CD4-positive, alpha-beta T cell (primary cell): ENCODE measurements around the gene MRAS. TPM values are rescaled to one million over a fixed set of nuclear protein-coding genes. Genes with fewer than 3 reads are reported as not detected.

Experiments used
- ATAC-seq: fragments of 200-7000 bp; cut with Tn5 transposase; one replicate; pipeline ENCODE4 v1.10.0; 2022; ENCODE audit warnings: mild to moderate bottlenecking; ENCODE audit not compliant: poor library complexity
- CTCF ChIA-PET: fragments of 350-600 bp; sonication (Branson Sonifier 250); formaldehyde crosslinking; loops from one replicate; lab custom pipeline; 2021; ENCODE audit warnings: antibody characterized with exemption, inconsistent platforms; lab: Charles Lee
- POLR2A ChIA-PET: fragments of 350-600 bp; sonication (Branson Sonifier 250); formaldehyde crosslinking; loops from one replicate; lab custom pipeline; 2021; ENCODE audit warnings: antibody characterized with exemption, inconsistent platforms; lab: Charles Lee
- DNase-seq, 14 experiments: peaks; one replicate each; pipeline ENCODE4 v3.0.0-alpha.2; 2013 to 2020; ENCODE audit warnings: mixed read lengths in 2 of 14
- H3K27ac ChIP-seq, 2 donors: one replicate each; pipeline versions ENCODE4 v1.5.1 to v1.7.0; 2013; ENCODE audit warnings: low read length in 2 of 2, low read depth in 1 of 2, mild to moderate bottlenecking in 1 of 2
- H3K27me3 ChIP-seq, 2 experiments: 1 replicate in 1 of 2; 2 replicates in 1 of 2; pipeline versions ENCODE4 v1.6.1 to v1.7.0; 2013; ENCODE audit warnings: low read length in 2 of 2, control low read depth in 1 of 2, mild to moderate bottlenecking in 1 of 2, moderate library complexity in 1 of 2; ENCODE audit not compliant: insufficient read depth in 2 of 2, control insufficient read depth in 1 of 2
- H3K36me3 ChIP-seq: one replicate; pipeline ENCODE4 v1.6.1; 2013; ENCODE audit warnings: low read length, control low read depth; ENCODE audit not compliant: insufficient read depth
- H3K4me1 ChIP-seq: one replicate; pipeline ENCODE4 v1.6.1; 2013; ENCODE audit warnings: low read length, control low read depth; ENCODE audit not compliant: insufficient read depth
- H3K4me3 ChIP-seq: one replicate; pipeline ENCODE4 v1.5.1; 2013; ENCODE audit warnings: mild to moderate bottlenecking, low read length, moderate library complexity
- H3K9me3 ChIP-seq, 2 experiments: 1 replicate in 1 of 2; 2 replicates in 1 of 2; pipeline versions ENCODE4 v1.6.1 to v1.7.0; 2013; ENCODE audit warnings: low read length in 2 of 2, mild to moderate bottlenecking in 2 of 2, control low read depth in 1 of 2, moderate library complexity in 1 of 2; ENCODE audit not compliant: control insufficient read depth in 1 of 2, insufficient read depth in 1 of 2
- H3K27ac Mint-ChIP-seq: one replicate; pipeline ENCODE4 v1.8.0; 2020; ENCODE audit warnings: mixed read lengths
- H3K27me3 Mint-ChIP-seq: one replicate; pipeline ENCODE4 v1.8.0; 2021; ENCODE audit warnings: mixed read lengths
- H3K36me3 Mint-ChIP-seq: one replicate; pipeline ENCODE4 v1.8.0; 2021; ENCODE audit warnings: low read depth, mixed read lengths
- H3K4me1 Mint-ChIP-seq: one replicate; pipeline ENCODE4 v1.8.0; 2021; ENCODE audit warnings: low read depth, mixed read lengths
- H3K4me3 Mint-ChIP-seq: one replicate; pipeline ENCODE4 v1.8.0; 2020; ENCODE audit warnings: mild to moderate bottlenecking, mixed read lengths
- H3K9me3 Mint-ChIP-seq: one replicate; pipeline ENCODE4 v1.8.0; 2020; ENCODE audit warnings: mixed read lengths
- intact Hi-C, 2 experiments: fragments of 100-400 bp; cut with DNase I in 1 of 2; cut with micrococcal nuclease in 1 of 2; formaldehyde crosslinking; loops; one replicate each; pipeline versions ENCODE4 v1.15.1 to v1.9.0; 2023 to 2025; cut with DNase I, micrococcal nuclease
- total RNA-seq, 174 experiments: library from RNA in 2 of 174; stranded (reverse) in 2 of 174; gene quantifications; one replicate each; pipeline ENCODE4 v1.2.3 and lab custom pipeline; 2021 to 2026
- TF ChIP-seq, protein P1 (sequence below): fragments of 200-600 bp; IDR thresholded peaks from one replicate; pipeline ENCODE4 v1.8.0; 2022; ENCODE audit warnings: antibody characterized with exemption, mild to moderate bottlenecking

MRAS gene
- total RNA-seq, 2 experiments from 2014 or later, result 0.45 to 0.47 TPM

DNA sequence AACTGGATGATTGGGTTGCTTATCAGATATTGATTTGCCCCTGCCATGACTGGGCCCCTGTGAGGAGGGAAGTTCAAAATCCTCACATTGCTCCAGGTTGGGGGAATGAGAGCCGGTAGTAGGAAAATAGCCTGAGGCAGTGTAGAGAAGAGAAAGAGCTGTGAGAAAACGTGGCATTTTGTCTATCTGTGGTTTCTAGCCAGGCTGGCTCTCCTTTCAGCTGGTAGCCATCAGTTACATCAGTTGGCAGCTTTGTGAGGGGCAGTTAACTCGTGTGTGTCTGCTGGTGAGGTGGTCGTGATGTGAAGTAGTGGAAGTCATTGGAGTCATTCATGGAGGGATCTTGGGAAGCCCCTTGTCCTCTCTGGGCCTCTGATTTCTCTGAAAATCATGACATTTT, 91.3 kb downstream of the MRAS start:
- H3K27ac ChIP-seq, result no peak overlapping the region
- H3K9me3 Mint-ChIP-seq, result no peaks in the 10 kb centered on the region
- H3K4me1 Mint-ChIP-seq, result peaks cover 7% of the 10 kb centered on the region
- intact Hi-C loops, result no loop called here
- peaks cover 0 to 3% of the 10 kb centered on the region in 2 experiments for H3K9me3 ChIP-seq
- no peak for ATAC-seq
- H3K27ac Mint-ChIP-seq, result no peak overlapping the region
- DNase-seq, result no peak
- no peak overlapping the region for H3K4me3 ChIP-seq
- no peaks in the 10 kb centered on the region for H3K36me3 ChIP-seq
- peaks cover 15 to 26% of the 10 kb centered on the region in 2 experiments for H3K27me3 ChIP-seq
- H3K36me3 Mint-ChIP-seq, result no peaks in the 10 kb centered on the region
- ChIA-PET CTCF (no interaction called here), POLR2A (no interaction called here)
- peaks cover 41% of the 10 kb centered on the region for H3K27me3 Mint-ChIP-seq
- peaks cover 10% of the 10 kb centered on the region for H3K4me1 ChIP-seq
- H3K4me3 Mint-ChIP-seq, result no peak overlapping the region
- TF ChIP-seq, protein P1, sequence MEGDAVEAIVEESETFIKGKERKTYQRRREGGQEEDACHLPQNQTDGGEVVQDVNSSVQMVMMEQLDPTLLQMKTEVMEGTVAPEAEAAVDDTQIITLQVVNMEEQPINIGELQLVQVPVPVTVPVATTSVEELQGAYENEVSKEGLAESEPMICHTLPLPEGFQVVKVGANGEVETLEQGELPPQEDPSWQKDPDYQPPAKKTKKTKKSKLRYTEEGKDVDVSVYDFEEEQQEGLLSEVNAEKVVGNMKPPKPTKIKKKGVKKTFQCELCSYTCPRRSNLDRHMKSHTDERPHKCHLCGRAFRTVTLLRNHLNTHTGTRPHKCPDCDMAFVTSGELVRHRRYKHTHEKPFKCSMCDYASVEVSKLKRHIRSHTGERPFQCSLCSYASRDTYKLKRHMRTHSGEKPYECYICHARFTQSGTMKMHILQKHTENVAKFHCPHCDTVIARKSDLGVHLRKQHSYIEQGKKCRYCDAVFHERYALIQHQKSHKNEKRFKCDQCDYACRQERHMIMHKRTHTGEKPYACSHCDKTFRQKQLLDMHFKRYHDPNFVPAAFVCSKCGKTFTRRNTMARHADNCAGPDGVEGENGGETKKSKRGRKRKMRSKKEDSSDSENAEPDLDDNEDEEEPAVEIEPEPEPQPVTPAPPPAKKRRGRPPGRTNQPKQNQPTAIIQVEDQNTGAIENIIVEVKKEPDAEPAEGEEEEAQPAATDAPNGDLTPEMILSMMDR, result no peak

DNA sequence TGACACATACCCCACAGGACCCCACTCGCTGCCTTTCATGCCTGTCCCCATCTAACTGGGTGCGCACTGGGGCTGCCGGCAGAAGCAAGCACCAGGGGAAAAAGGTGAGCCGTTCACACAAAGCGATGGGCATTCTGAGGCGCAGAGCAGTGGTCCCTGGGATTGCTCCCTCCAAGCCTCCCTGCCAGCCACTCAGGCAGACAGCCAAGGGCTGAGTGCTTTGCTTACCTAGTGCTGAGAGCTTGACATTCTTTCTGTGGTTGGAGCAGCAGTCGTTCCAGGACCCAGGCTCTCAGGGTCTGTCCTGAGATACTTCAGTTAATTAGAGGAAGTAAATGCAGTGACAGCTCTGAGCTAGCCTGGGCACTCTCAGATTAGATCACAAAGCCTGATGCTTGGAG, 91.7 kb downstream of the MRAS start:
- POLR2A ChIA-PET, result no interaction called here
- TF ChIP-seq, protein P1, result no peak
- CTCF ChIA-PET, result no interaction called here
- H3K4me3 Mint-ChIP-seq, result no peak overlapping the region
- Histone ChIP-seq H3K27ac (no peak overlapping the region), H3K36me3 (no peaks in the 10 kb centered on the region), H3K4me3 (no peak overlapping the region), H3K4me1 (peaks cover 5% of the 10 kb centered on the region), H3K27me3 (peaks cover 12 to 22% of the 10 kb centered on the region in 2 experiments), H3K9me3 (no peaks in the 10 kb centered on the region)
- no peaks in the 10 kb centered on the region for H3K9me3 Mint-ChIP-seq
- DNase-seq (no peak), ATAC-seq (no peak)
- intact Hi-C loops, result no loop called here
- H3K36me3 Mint-ChIP-seq, result no peaks in the 10 kb centered on the region
- peaks cover 41% of the 10 kb centered on the region for H3K27me3 Mint-ChIP-seq
- peaks cover 7% of the 10 kb centered on the region for H3K4me1 Mint-ChIP-seq
- H3K27ac Mint-ChIP-seq, result no peak overlapping the region

DNA sequence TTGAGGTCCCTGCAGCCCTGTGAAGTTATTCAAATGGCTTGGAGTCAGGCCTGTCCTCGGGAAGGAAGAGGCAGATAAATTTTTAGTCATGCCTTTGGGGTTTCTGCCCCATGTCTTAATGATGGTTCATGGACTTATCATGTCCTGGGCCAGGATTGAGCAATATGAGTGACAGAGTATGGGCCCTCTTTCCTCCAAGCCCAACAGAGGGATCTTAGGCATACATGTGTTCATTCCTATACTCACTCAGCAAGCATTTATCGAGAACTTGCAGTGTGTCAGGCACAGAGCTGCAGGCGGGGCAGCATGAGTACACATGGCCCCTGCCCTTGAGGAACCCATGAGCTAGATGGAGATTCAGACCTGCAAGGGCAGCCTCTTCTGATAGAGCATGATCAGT, 92.2 kb downstream of the MRAS start:
- H3K36me3 Mint-ChIP-seq, result no peaks in the 10 kb centered on the region

More for the DNA sequence above, 92.2 kb downstream of the MRAS start:
- DNase-seq, result no peak
- Mint-ChIP-seq H3K9me3 (no peaks in the 10 kb centered on the region), H3K27ac (no peak overlapping the region), H3K4me3 (no peak overlapping the region), H3K27me3 (peaks cover 41% of the 10 kb centered on the region), H3K4me1 (peaks cover 7% of the 10 kb centered on the region)
- ATAC-seq, result no peak
- ChIA-PET POLR2A (interaction anchor here (0.6 kb wide), 1 partner anchor 55 kb away, joined by 3 read pairs; no protein-coding TSS in a partner anchor), CTCF (no interaction called here)
- no peaks in the 10 kb centered on the region for H3K9me3 ChIP-seq
- H3K36me3 ChIP-seq, result no peaks in the 10 kb centered on the region
- H3K4me3 ChIP-seq, result no peak overlapping the region
- H3K4me1 ChIP-seq, result peaks cover under 1% of the 10 kb centered on the region
- peaks cover 8 to 18% of the 10 kb centered on the region in 2 experiments for H3K27me3 ChIP-seq
- no peak overlapping the region for H3K27ac ChIP-seq
- TF ChIP-seq, protein P1, result no peak
- intact Hi-C loops, result no loop called here
